HG02610 (cell line): ENCODE results near the gene DLGAP1.
"Not testable (repeated sequence)": the region's sequence is repeated elsewhere in the genome, so short reads cannot be mapped to it uniquely, and the experiment has no call there.

Source experiments
- ATAC-seq: cut with Tn5 transposase; IDR thresholded peaks from one replicate; pipeline ENCODE4 v1.9.1; 2021; ENCODE audit warnings: mild to moderate bottlenecking, moderate library complexity; ENCODE audit not compliant: unreplicated experiment

DLGAP1 gene

GRCh38 chr18:3710712-3711301 is 744.3 kb downstream of the DLGAP1 start:
- ATAC-seq: no peak

- no peak for ATAC-seq
Measured at GRCh38 chr18:3709205-3709604, 745.9 kb downstream of the DLGAP1 start.

DNA sequence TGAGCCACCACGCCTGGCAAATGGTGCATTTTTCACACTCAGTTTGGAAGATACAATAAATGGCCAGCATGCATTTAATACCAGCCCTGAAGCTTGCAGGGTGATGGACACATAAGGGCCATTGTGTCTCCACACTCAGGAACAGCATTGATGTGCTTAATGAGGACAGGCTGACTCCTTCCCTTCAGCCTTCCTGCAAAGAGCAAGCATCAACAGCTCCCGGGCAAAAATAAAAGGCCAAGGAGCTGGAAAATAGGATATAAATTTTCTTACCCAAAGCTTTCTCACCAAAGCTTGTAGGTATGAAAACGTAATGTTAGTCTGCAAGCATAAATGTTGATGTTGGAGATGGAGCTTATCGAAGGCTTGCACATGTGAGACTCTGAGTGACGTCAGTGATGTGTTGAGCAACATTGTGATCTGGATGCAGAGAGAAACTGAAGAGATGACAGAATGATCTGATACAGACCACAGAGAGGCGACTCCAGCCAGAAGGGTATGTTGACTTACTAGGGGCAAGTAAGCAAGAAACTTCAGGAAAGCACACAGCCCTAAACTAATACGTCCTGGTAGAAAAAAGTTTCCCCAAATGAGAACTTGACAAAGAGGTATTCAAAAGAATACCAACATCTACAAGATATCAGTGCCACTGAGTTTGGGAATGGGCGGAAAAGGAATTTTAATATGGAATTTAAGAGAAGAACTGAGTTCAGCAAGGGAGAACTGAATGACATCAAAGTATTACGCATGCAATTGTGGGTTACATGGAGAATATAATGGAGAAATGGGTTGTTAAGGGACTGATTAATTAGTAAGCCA is 748.6 kb downstream of the DLGAP1 start:
- ATAC-seq: no peak

DNA sequence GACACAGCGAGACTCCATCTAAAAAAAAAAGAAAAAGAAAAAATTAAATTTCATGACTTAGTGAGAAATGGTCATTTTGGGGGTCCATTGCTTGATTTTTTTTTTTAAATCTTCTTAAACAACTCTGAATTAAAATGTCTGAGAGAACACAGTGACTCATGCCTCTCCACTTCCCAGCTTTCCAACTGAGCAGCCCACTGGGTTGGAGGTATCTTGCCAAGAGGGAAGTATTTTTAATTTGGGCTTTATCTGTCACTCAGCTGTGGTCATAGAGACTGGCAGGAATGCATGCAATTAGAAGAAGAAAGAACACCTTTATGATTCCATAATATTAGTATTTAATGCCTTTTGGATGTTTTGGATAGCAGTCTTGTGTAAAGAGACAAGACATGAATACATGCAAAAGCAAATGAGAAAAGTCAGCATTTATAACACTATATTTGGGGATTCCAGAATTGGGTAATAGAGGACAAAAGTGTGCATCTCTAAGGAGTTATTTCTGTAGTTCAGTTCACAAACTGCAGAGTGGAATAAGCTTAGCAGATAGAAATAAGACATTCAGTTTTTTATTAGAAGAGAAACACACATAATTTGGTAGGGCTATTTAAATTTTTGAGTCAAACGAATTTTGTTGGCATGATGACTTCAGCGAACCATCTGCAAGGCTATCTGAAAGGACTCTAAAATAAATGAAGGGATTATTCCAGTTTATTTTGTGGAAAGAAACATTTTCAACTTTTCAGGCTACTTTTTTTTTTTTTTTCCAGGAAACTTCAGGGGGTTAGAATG is 750.4 kb downstream of the DLGAP1 start:
- no peak for ATAC-seq

GRCh38 chr18:3703732-3704176 is 751.4 kb downstream of the DLGAP1 start:
- ATAC-seq: no peak

GRCh38 chr18:3699707-3700567 is 755.2 kb downstream of the DLGAP1 start:
- not testable (repeated sequence) for ATAC-seq

- ATAC-seq: not testable (repeated sequence)
Measured at GRCh38 chr18:3694030-3694778, 760.9 kb downstream of the DLGAP1 start.

DNA sequence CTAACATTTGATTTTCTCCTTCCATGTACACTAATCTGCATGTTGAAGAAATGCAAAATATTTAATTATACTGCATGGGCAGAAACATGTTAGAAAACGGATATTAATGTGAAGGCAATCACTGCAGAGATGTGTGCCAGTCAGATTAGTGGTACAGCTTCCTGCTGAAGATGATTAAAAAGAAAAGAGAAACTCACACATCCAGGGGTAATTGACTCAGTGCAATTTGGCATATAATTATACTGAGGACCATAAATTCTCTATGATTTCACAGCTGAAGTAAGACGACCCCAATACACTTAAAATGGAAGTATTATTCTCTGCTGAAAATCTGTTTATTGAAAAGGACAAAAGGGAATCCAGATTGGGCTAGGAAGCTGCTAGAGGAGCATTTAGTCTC is 761.7 kb downstream of the DLGAP1 start:
- no peak for ATAC-seq

GRCh38 chr18:3692691-3693090 is 762.4 kb downstream of the DLGAP1 start:
- no peak for ATAC-seq

DNA sequence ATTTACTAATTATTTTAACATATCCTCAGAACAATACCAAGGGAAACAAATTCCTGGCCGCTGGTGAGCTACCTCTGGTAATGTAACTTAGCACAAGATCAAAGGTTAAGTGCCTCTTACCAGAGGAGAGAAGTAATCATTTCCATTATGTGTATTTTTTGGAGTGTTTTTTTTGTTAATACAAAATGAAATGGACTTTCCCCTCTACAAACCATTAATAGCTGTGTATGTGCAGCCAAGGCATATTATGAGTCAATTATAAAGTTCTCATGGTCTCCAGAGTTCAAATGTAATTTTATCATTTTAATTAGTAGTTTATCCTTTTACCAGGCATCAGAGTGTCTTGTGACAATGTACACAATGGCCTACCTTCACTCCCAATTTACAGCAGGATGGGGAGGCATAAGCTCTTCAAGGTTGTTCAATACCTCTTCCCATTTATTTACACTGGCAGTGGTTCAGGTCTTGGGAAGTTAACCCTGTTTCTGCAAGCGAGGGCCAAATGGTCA is 762.9 kb downstream of the DLGAP1 start:
- ATAC-seq: no peak

- no peak for ATAC-seq
Measured at GRCh38 chr18:3691705-3692104, 763.4 kb downstream of the DLGAP1 start.

- ATAC-seq: no peak
Measured at GRCh38 chr18:3690764-3691066, 764.4 kb downstream of the DLGAP1 start.

- no peak for ATAC-seq
Measured at GRCh38 chr18:3689986-3690763, 764.9 kb downstream of the DLGAP1 start.

GRCh38 chr18:3689091-3689490 is 766.0 kb downstream of the DLGAP1 start:
- ATAC-seq: no peak

GRCh38 chr18:3688690-3689089 is 766.4 kb downstream of the DLGAP1 start:
- no peak for ATAC-seq

- ATAC-seq: no peak
Measured at GRCh38 chr18:3683483-3683882, 771.6 kb downstream of the DLGAP1 start.

DNA sequence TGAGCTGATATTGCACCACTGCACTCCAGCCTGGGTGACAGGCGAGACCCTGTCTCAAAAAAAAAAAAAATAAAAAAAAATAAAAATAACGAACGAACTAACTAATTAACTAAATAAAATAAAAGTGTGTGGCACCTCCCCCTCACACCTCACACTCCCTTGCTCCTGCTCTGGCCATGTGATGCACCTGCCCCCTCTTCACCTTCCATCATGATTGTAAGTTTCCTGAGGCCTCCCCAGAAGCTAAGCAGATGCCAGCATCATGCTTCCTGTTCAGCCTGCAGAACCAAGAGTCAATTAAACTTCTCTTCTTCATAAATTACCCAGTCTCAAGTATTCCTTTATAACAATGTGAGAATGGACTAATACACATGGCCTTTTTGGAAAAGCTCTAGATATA is 773.0 kb downstream of the DLGAP1 start:
- no peak for ATAC-seq

GRCh38 chr18:3679241-3679640 is 775.9 kb downstream of the DLGAP1 start:
- ATAC-seq: no peak

- no peak for ATAC-seq
Measured at GRCh38 chr18:3675994-3676393, 779.1 kb downstream of the DLGAP1 start.
